Measurements from ENCODE around the gene ISY1. TPM values are rescaled to one million over a fixed set of nuclear protein-coding genes. Genes with fewer than 3 reads are reported as not detected.

The ISY1 gene
- total and polyA plus RNA-seq, 9 donors: 13.1 to 45.3 (median 28.8) TPM

GRCh38 chr3:129183569-129184395 is 22.9 kb upstream of the ISY1 start, which contains the start of gene CNBP:
TSS of gene CNBP (minus strand) at chr3:129183896. CDS start at chr3:129171757, 12,139 bp downstream.
- no peaks in the 10 kb centered on the region for H3K9me3 ChIP-seq
- H3K36me3 ChIP-seq: no peaks in the 10 kb centered on the region
- H3K4me1 ChIP-seq (ENCODE audit: insufficient read depth): peaks cover 11% of the 10 kb centered on the region
- H3K27ac ChIP-seq: peak within 1 kb of the TSS; percentile 91 to 95
- no peak for TF ChIP-seq EP300 (IDR thresholded peaks at IDR 0.05)
- TF ChIP-seq, protein P1, sequence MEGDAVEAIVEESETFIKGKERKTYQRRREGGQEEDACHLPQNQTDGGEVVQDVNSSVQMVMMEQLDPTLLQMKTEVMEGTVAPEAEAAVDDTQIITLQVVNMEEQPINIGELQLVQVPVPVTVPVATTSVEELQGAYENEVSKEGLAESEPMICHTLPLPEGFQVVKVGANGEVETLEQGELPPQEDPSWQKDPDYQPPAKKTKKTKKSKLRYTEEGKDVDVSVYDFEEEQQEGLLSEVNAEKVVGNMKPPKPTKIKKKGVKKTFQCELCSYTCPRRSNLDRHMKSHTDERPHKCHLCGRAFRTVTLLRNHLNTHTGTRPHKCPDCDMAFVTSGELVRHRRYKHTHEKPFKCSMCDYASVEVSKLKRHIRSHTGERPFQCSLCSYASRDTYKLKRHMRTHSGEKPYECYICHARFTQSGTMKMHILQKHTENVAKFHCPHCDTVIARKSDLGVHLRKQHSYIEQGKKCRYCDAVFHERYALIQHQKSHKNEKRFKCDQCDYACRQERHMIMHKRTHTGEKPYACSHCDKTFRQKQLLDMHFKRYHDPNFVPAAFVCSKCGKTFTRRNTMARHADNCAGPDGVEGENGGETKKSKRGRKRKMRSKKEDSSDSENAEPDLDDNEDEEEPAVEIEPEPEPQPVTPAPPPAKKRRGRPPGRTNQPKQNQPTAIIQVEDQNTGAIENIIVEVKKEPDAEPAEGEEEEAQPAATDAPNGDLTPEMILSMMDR (IDR thresholded peaks at IDR 0.05): peak in 1 of 3 donors; percentile 36
- peak; percentile 99 for TF ChIP-seq POLR2A (IDR thresholded peaks at IDR 0.05)
- DNase-seq: peak; percentile 92 to 96 (median 93)
- no peaks in the 10 kb centered on the region for H3K27me3 ChIP-seq
- 0% methylated on average over 64 to 83 of the region's 83 CpGs for WGBS, 3 donors
- peak within 1 kb of the TSS; percentile 100 for H3K4me3 ChIP-seq
- intact Hi-C loops (cut with DNase I): loop anchor here in 1 of 4 donors (2.0 to 10.0 kb wide), 2 partner anchors 63 to 131 kb away; partner anchors contain the start of gene RAB43

DNA sequence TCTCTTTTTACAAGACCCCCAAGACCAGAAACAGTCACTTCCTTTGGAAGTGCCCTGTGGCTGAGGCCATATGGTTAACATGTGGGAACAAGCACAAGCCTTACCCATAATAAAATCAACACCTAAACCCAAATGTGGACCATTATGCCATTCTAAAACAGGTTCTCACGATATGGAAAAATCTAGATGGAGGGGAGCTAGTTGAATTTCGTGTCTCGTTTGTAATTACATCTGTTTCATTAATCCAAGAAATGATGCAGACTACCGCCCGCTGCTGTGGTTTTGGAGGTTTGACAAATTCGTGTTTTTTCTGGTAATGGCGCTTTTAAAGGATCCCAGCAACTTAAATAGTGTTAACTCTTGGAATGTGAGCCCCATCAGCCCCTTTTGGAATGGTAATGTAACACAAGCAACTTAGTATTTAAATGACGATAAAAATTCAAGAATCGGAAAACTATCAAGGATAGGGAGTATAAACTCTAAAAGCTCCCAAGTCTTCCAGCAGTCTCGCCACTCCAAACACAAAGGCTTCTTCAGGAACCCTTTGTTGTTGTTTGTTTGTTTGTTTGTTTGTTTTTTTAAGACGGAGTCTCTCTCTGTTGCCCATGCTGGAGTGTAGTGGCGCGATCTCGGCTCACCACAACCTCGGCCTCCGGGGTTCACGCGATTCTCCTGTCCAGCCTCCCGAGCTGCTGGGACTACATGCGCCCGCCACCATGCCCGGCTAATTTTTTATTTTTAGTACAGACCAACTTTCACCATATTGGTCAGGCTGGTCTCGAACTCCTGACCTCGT is 21.7 kb upstream of the ISY1 start:
- Histone ChIP-seq H3K4me3 (peak overlapping the region; percentile 100), H3K4me1 (ENCODE audit: insufficient read depth) (peaks cover 10% of the 10 kb centered on the region), H3K27me3 (no peaks in the 10 kb centered on the region), H3K36me3 (no peaks in the 10 kb centered on the region), H3K27ac (peak overlapping the region; percentile 91 to 95), H3K9me3 (no peaks in the 10 kb centered on the region)
- no peak for DNase-seq
- TF ChIP-seq, protein P1 (IDR thresholded peaks at IDR 0.05): no peak
- no peak for TF ChIP-seq EP300 (IDR thresholded peaks at IDR 0.05)
- 0 to 1% (median 0%) methylated on average over 24 of the region's 24 CpGs for WGBS, 3 donors
- intact Hi-C loops (cut with DNase I): loop anchor here in 1 of 4 donors (2.0 to 10.0 kb wide), 2 partner anchors 62 to 132 kb away; partner anchors contain the start of gene RAB43

DNA sequence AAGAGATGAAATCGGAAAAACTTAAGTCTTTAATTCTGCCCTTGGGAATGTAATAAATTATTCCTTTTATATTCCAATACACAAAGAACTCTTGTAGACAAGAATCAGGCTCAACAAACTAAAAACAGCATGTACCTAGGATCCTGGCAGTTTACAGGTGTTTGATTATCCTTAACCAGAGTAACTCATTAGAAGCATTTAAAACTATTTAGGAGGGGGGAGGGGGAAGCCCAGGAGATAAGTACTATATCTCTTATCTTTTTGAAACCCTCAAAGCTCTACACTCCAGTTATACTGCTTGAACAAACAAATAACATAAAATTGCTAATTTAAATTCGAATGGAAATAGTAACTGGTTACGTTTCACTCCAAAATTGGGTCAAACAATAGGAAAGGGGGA is 21.0 kb upstream of the ISY1 start:
- TF ChIP-seq, protein P1 (IDR thresholded peaks at IDR 0.05): no peak
- TF ChIP-seq POLR2A (IDR thresholded peaks at IDR 0.05) (no peak), EP300 (IDR thresholded peaks at IDR 0.05) (no peak)
- Histone ChIP-seq H3K4me3 (peak overlapping the region; percentile 100), H3K36me3 (no peaks in the 10 kb centered on the region), H3K27me3 (no peaks in the 10 kb centered on the region), H3K4me1 (ENCODE audit: insufficient read depth) (peaks cover 10% of the 10 kb centered on the region), H3K27ac (no peak overlapping the region), H3K9me3 (no peaks in the 10 kb centered on the region)
- DNase-seq: no peak
- 4 to 8% (median 6%) methylated on average over 3 of the region's 3 CpGs for WGBS, 3 donors
- intact Hi-C loops (cut with DNase I): loop anchor here in 1 of 4 donors (2.0 to 10.0 kb wide), 2 partner anchors 61 to 133 kb away; partner anchors contain the start of gene RAB43

DNA sequence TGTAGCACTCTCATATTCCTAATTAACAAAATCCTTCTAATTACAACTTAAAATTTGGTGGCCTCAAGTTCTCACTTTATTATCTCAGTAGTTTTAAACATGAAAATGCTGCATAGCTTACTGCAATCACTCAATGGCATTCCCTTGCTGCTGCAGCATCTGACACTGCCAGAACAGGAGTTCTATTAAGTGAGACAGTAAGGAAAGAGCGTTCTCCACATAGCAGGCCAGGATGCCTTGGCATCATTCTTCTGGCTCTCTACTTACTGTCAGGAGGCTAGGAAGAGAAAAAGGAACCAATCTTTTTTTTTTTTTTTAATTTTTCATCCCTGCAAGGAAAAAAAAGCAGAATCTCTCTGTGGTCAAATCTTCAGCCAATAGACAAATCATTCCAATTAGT is 19.6 kb upstream of the ISY1 start:
- no peak for DNase-seq
- Histone ChIP-seq H3K9me3 (no peaks in the 10 kb centered on the region), H3K27ac (no peak overlapping the region), H3K36me3 (no peaks in the 10 kb centered on the region), H3K27me3 (no peaks in the 10 kb centered on the region), H3K4me3 (peak overlapping the region; percentile 100), H3K4me1 (ENCODE audit: insufficient read depth) (peaks cover 12% of the 10 kb centered on the region)
- TF ChIP-seq EP300 (IDR thresholded peaks at IDR 0.05): no peak
- TF ChIP-seq, protein P1 (IDR thresholded peaks at IDR 0.05): no peak
- no peak for TF ChIP-seq POLR2A (IDR thresholded peaks at IDR 0.05)
- intact Hi-C loops (cut with DNase I): loop anchor here in 1 of 4 donors (10.0 kb wide), 1 partner anchor 134 kb away; a partner anchor contains a TSS
- 10 to 17% (median 10%) methylated on average over 1 of the region's 1 CpG for WGBS, 3 donors
